ENCODE data around the gene AQP6.

Gene AQP6

DNA sequence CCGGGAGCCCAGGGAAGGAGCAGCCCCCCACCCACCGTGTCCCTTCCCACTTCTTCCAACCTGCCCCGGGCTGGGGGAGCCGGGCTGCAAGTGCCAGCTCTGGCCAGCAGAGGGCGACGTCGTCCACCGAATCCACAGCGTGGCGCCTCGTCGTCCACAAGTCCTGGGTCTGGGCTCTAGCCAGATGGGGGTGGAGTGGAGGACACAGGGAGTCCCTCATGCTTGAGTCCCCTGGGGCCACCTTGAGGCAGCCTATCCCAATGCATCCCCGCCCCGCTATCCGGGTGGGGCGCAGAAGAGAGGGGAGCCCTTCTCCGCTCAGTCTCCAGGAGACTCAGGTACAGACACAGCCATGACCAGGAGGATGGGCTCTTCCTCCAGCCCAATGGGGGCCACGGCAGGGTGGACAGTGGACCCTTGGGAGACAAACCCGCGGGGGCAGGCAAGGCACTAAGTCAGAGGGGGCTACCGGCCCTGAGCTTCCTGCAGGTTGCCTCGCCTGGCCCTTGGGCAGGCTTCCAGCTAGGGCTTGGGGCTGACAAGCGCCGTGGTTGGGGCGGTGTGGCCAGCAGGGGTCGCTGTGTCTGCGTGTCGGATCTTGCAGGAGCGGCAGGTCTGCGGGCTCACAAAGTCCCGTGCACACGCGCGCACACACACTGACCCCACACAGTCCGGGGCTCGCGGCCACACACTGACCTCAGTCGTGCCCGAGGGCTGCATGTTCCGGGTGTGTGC lies 5.5 kb upstream of the AQP6 start:
- no CpG with 5 or more reads among the region's 40 CpGs for WGBS (ENCODE audit: extremely low coverage, insufficient coverage, low lambda C conversion rate)
- Histone ChIP-seq H3K27me3 (ENCODE audit: insufficient read depth, low read length, poor library complexity) (no peaks in the 10 kb centered on the region), H2BK5ac (ENCODE audit: low read length) (no peak overlapping the region)

DNA sequence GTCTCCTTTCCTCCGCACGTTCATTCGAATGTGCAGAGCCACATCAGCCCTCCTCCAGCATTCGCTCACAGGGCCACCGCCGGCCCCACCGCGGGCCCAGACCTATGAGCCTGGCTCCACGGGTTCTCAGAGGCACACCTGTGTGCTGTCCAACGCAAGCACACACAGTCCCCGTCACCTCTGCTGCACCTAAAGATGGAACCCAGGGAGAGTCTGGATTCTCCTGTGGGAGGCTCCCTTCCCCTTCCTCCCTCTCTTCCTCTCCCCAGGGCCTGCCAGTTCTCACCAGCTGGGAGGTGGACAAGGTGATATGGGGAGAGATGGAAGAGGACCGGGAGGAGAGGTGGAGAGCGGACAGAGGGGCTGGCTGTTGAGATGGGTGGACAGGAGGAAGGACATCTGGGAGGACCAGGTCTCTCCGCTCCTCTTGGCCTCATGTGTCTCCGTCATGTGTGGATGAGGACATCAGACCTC lies 4.9 kb upstream of the AQP6 start:
- H3K27me3 ChIP-seq (ENCODE audit: insufficient read depth, low read length, poor library complexity): no peaks in the 10 kb centered on the region
- no CpG with 5 or more reads among the region's 15 CpGs for WGBS (ENCODE audit: extremely low coverage, insufficient coverage, low lambda C conversion rate)

More for the DNA sequence above, 5.5 kb upstream of the AQP6 start:
- H3K36me3 ChIP-seq (ENCODE audit: control insufficient read depth, insufficient read depth, low read length): no peaks in the 10 kb centered on the region
- H3K4ac ChIP-seq (ENCODE audit: low read depth, low read length): no peak overlapping the region
- H2BK120ac ChIP-seq (ENCODE audit: low read depth, low read length): no peak overlapping the region
- H3K9ac ChIP-seq (ENCODE audit: low read length): peak overlapping the region; percentile 41
- H3K56ac ChIP-seq (ENCODE audit: low read length): peak overlapping the region; percentile 40
- H4K8ac ChIP-seq (ENCODE audit: low read depth, low read length): no peak overlapping the region
- peak overlapping the region; percentile 48 for H3K4me2 ChIP-seq (ENCODE audit: low read length)
- H2BK15ac ChIP-seq (replicated peaks; ENCODE audit: low read depth): no peak overlapping the region
- no peak overlapping the region for H3K18ac ChIP-seq (ENCODE audit: low read length)
- H3K4me1 ChIP-seq (ENCODE audit: control insufficient read depth, low read depth, low read length): peaks cover 3% of the 10 kb centered on the region
- H3K27ac ChIP-seq (ENCODE audit: low read depth, low read length): no peak overlapping the region
- H2AK5ac ChIP-seq (ENCODE audit: low read length): no peak overlapping the region
- H3K79me2 ChIP-seq (ENCODE audit: control insufficient read depth, insufficient read depth, low read length): no peaks in the 10 kb centered on the region
- H3K4me3 ChIP-seq (ENCODE audit: low read length): no peak overlapping the region
- peak; percentile 88 for DNase-seq
- H4K5ac ChIP-seq (ENCODE audit: low read length): no peak overlapping the region
- no peak overlapping the region for H3K23ac ChIP-seq (ENCODE audit: low read length)
- H3K79me1 ChIP-seq (ENCODE audit: low read length): no peaks in the 10 kb centered on the region

GRCh38 chr12:49968471-49968870 lies 4.3 kb upstream of the AQP6 start:
- Histone ChIP-seq H4K5ac (ENCODE audit: low read length) (no peak overlapping the region), H2BK5ac (ENCODE audit: low read length) (no peak overlapping the region), H2AK5ac (ENCODE audit: low read length) (no peak overlapping the region), H3K23ac (ENCODE audit: low read length) (no peak overlapping the region), H3K4me2 (ENCODE audit: low read length) (no peak overlapping the region), H2BK15ac (replicated peaks; ENCODE audit: low read depth) (no peak overlapping the region), H3K4me3 (ENCODE audit: low read length) (no peak overlapping the region), H3K18ac (ENCODE audit: low read length) (no peak overlapping the region), H2BK120ac (ENCODE audit: low read depth, low read length) (no peak overlapping the region), H4K8ac (ENCODE audit: low read depth, low read length) (no peak overlapping the region), H3K4me1 (ENCODE audit: control insufficient read depth, low read depth, low read length) (peaks cover 3% of the 10 kb centered on the region), H3K9ac (ENCODE audit: low read length) (no peak overlapping the region), H3K4ac (ENCODE audit: low read depth, low read length) (no peak overlapping the region), H3K36me3 (ENCODE audit: control insufficient read depth, insufficient read depth, low read length) (no peaks in the 10 kb centered on the region), H3K27me3 (ENCODE audit: insufficient read depth, low read length, poor library complexity) (no peaks in the 10 kb centered on the region), H3K79me2 (ENCODE audit: control insufficient read depth, insufficient read depth, low read length) (no peaks in the 10 kb centered on the region), H3K27ac (ENCODE audit: low read depth, low read length) (no peak overlapping the region), H3K56ac (ENCODE audit: low read length) (no peak overlapping the region), H3K79me1 (ENCODE audit: low read length) (no peaks in the 10 kb centered on the region)
- no CpG with 5 or more reads among the region's 6 CpGs for WGBS (ENCODE audit: extremely low coverage, insufficient coverage, low lambda C conversion rate)
- no peak for DNase-seq

More for the DNA sequence above, 4.9 kb upstream of the AQP6 start:
- H2BK120ac ChIP-seq (ENCODE audit: low read depth, low read length): no peak overlapping the region
- no peak overlapping the region for H3K4me3 ChIP-seq (ENCODE audit: low read length)
- no peak overlapping the region for H4K5ac ChIP-seq (ENCODE audit: low read length)
- no peak for DNase-seq
- H4K8ac ChIP-seq (ENCODE audit: low read depth, low read length): no peak overlapping the region
- H3K4me2 ChIP-seq (ENCODE audit: low read length): peak overlapping the region; percentile 48
- H3K23ac ChIP-seq (ENCODE audit: low read length): no peak overlapping the region
- H3K9ac ChIP-seq (ENCODE audit: low read length): peak overlapping the region; percentile 41
- H3K27ac ChIP-seq (ENCODE audit: low read depth, low read length): no peak overlapping the region
- no peaks in the 10 kb centered on the region for H3K79me1 ChIP-seq (ENCODE audit: low read length)
- no peak overlapping the region for H2BK15ac ChIP-seq (replicated peaks; ENCODE audit: low read depth)
- no peak overlapping the region for H2BK5ac ChIP-seq (ENCODE audit: low read length)
- H3K4me1 ChIP-seq (ENCODE audit: control insufficient read depth, low read depth, low read length): peaks cover 3% of the 10 kb centered on the region
- peak overlapping the region; percentile 40 for H3K56ac ChIP-seq (ENCODE audit: low read length)
- H2AK5ac ChIP-seq (ENCODE audit: low read length): no peak overlapping the region
- H3K18ac ChIP-seq (ENCODE audit: low read length): no peak overlapping the region
- no peak overlapping the region for H3K4ac ChIP-seq (ENCODE audit: low read depth, low read length)
- no peaks in the 10 kb centered on the region for H3K79me2 ChIP-seq (ENCODE audit: control insufficient read depth, insufficient read depth, low read length)
- no peaks in the 10 kb centered on the region for H3K36me3 ChIP-seq (ENCODE audit: control insufficient read depth, insufficient read depth, low read length)

DNA sequence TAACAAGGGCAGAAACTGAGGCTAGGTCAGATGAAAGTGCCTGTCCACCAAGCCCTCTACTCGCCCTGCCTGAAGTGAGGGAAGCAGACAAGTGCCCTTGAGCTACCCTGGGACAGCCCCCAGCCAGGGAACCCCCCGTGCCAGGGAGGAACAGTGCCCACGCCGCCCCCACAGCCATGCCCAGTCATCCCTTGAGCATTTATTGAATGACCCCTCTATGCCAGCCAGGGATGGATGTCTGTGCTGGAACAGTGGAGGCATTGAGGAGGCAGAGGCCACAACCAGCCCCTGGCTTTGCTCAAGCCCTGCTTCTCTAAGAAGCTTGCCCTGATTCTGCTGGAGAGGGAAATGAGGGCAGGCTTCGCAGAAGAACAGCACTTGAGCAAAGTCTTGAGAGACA lies 3.7 kb upstream of the AQP6 start:
- Histone ChIP-seq H3K9ac (ENCODE audit: low read length) (no peak overlapping the region), H3K79me2 (ENCODE audit: control insufficient read depth, insufficient read depth, low read length) (no peaks in the 10 kb centered on the region), H3K27me3 (ENCODE audit: insufficient read depth, low read length, poor library complexity) (no peaks in the 10 kb centered on the region), H3K79me1 (ENCODE audit: low read length) (no peaks in the 10 kb centered on the region), H4K5ac (ENCODE audit: low read length) (no peak overlapping the region), H3K4me1 (ENCODE audit: control insufficient read depth, low read depth, low read length) (peaks cover 3% of the 10 kb centered on the region), H2AK5ac (ENCODE audit: low read length) (no peak overlapping the region), H2BK5ac (ENCODE audit: low read length) (no peak overlapping the region), H4K8ac (ENCODE audit: low read depth, low read length) (no peak overlapping the region), H3K4me3 (ENCODE audit: low read length) (no peak overlapping the region), H3K4ac (ENCODE audit: low read depth, low read length) (no peak overlapping the region), H2BK120ac (ENCODE audit: low read depth, low read length) (no peak overlapping the region), H3K18ac (ENCODE audit: low read length) (no peak overlapping the region), H3K4me2 (ENCODE audit: low read length) (no peak overlapping the region), H3K27ac (ENCODE audit: low read depth, low read length) (no peak overlapping the region), H3K23ac (ENCODE audit: low read length) (no peak overlapping the region), H3K56ac (ENCODE audit: low read length) (no peak overlapping the region), H2BK15ac (replicated peaks; ENCODE audit: low read depth) (no peak overlapping the region), H3K36me3 (ENCODE audit: control insufficient read depth, insufficient read depth, low read length) (no peaks in the 10 kb centered on the region)
- no peak for DNase-seq
- no CpG with 5 or more reads among the region's 5 CpGs for WGBS (ENCODE audit: extremely low coverage, insufficient coverage, low lambda C conversion rate)

- H3K27me3 ChIP-seq (ENCODE audit: insufficient read depth, low read length, poor library complexity): no peaks in the 10 kb centered on the region
- H2BK120ac ChIP-seq (ENCODE audit: low read depth, low read length): no peak overlapping the region
- no peaks in the 10 kb centered on the region for H3K79me1 ChIP-seq (ENCODE audit: low read length)
- no peak overlapping the region for H2BK5ac ChIP-seq (ENCODE audit: low read length)
- H3K4ac ChIP-seq (ENCODE audit: low read depth, low read length): no peak overlapping the region
- no peak overlapping the region for H3K18ac ChIP-seq (ENCODE audit: low read length)
- H3K23ac ChIP-seq (ENCODE audit: low read length): no peak overlapping the region
- no peaks in the 10 kb centered on the region for H3K36me3 ChIP-seq (ENCODE audit: control insufficient read depth, insufficient read depth, low read length)
- H3K27ac ChIP-seq (ENCODE audit: low read depth, low read length): no peak overlapping the region
- H3K56ac ChIP-seq (ENCODE audit: low read length): no peak overlapping the region
- no peak for DNase-seq
- no peak overlapping the region for H3K4me3 ChIP-seq (ENCODE audit: low read length)
- no peaks in the 10 kb centered on the region for H3K79me2 ChIP-seq (ENCODE audit: control insufficient read depth, insufficient read depth, low read length)
- H3K9ac ChIP-seq (ENCODE audit: low read length): no peak overlapping the region
- no peak overlapping the region for H2BK15ac ChIP-seq (replicated peaks; ENCODE audit: low read depth)
- H2AK5ac ChIP-seq (ENCODE audit: low read length): no peak overlapping the region
- peaks cover 3% of the 10 kb centered on the region for H3K4me1 ChIP-seq (ENCODE audit: control insufficient read depth, low read depth, low read length)
- H4K5ac ChIP-seq (ENCODE audit: low read length): no peak overlapping the region
- no peak overlapping the region for H4K8ac ChIP-seq (ENCODE audit: low read depth, low read length)
- no peak overlapping the region for H3K4me2 ChIP-seq (ENCODE audit: low read length)
- no CpG with 5 or more reads among the region's 12 CpGs for WGBS (ENCODE audit: extremely low coverage, insufficient coverage, low lambda C conversion rate)
Measured at GRCh38 chr12:49969651-49970429, 2.9 kb upstream of the AQP6 start.
